Stomach (tissue), 4 donors: Measurements from ENCODE around the gene NXPE3.
"Not testable (repeated sequence)": the region's sequence is repeated elsewhere in the genome, so short reads cannot be mapped to it uniquely, and the experiment has no call there.

ENCODE experiments used
- EP300 ChIP-seq: sonication (generic); formaldehyde crosslinking; IDR thresholded peaks from one replicate; pipeline ENCODE4 v1.6.1; 2017; ENCODE audit warnings: antibody characterized with exemption
- POLR2A ChIP-seq, 4 donors: fragments of 450-650 bp; IDR thresholded peaks; one replicate each; pipeline ENCODE4 v1.6.1; 2016; ENCODE audit warnings: antibody characterized with exemption in 4 of 4, control low read depth in 2 of 4, mild to moderate bottlenecking in 1 of 4, moderate library complexity in 1 of 4
- POLR2AphosphoS5 ChIP-seq, 3 donors: sonication (generic); formaldehyde crosslinking; IDR thresholded peaks; one replicate each; pipeline ENCODE4 v1.6.1; 2016; ENCODE audit warnings: antibody characterized with exemption in 3 of 3
- TF ChIP-seq, protein P1 (sequence below), 7 experiments: fragments of 450-650 bp in 4 of 7; fragments of 200-600 bp in 3 of 7; sonication (generic) in 3 of 7; IDR thresholded peaks; one replicate each; pipeline ENCODE4 v1.5.1; 2016 to 2019; ENCODE audit warnings: antibody characterized with exemption in 7 of 7, control low read depth in 2 of 7, mild to moderate bottlenecking in 1 of 7

DNA sequence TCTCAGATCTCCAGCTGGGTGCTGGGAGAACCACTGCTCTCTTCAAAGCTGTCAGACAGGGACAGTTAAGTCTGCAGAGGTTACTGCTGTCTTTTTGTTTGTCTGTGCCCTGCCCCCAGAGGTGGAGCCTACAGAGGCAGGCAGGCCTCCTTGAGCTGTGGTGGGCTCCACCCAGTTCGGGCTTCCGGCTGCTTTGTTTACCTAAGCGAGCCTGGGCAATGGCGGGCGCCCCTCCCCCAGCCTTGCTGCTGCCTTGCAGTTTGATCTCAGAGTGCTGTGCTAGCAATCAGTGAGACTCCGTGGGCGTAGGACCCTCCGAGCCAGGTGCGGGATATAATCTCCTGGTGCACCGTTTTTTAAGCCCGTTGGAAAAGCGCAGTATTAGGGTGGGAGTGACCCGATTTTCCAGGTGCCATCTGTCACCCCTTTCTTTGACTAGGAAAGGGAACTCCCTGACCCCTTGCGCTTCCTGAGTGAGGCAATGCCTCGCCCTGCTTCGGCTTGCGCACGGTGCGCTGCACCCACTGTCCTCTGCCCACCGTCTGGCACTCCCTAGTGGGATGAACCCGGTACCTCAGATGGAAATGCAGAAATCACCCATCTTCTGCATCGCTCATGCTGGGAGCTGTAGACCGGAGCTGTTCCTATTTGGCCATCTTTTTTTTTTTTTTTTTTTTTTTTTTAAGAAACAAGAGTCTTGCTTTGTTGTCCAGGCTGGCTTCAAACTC is 25.5 kb upstream of the NXPE3 start:
- TF ChIP-seq POLR2AphosphoS5 (IDR thresholded peaks at IDR 0.05); EP300; POLR2A (IDR thresholded peaks at IDR 0.05): not testable (repeated sequence)
- TF ChIP-seq, protein P1, sequence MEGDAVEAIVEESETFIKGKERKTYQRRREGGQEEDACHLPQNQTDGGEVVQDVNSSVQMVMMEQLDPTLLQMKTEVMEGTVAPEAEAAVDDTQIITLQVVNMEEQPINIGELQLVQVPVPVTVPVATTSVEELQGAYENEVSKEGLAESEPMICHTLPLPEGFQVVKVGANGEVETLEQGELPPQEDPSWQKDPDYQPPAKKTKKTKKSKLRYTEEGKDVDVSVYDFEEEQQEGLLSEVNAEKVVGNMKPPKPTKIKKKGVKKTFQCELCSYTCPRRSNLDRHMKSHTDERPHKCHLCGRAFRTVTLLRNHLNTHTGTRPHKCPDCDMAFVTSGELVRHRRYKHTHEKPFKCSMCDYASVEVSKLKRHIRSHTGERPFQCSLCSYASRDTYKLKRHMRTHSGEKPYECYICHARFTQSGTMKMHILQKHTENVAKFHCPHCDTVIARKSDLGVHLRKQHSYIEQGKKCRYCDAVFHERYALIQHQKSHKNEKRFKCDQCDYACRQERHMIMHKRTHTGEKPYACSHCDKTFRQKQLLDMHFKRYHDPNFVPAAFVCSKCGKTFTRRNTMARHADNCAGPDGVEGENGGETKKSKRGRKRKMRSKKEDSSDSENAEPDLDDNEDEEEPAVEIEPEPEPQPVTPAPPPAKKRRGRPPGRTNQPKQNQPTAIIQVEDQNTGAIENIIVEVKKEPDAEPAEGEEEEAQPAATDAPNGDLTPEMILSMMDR (IDR thresholded peaks at IDR 0.05) = not testable (repeated sequence)
